ENCODE data around the gene PIK3C3.

- TF ChIP-seq CTCF (IDR thresholded peaks at IDR 0.05) (no peak), POLR2A (IDR thresholded peaks at IDR 0.05) (no peak)
Measured at GRCh38 chr18:42107691-42108450, 152.8 kb downstream of the PIK3C3 start.

Measured in heart left ventricle (tissue), 13 donors.